Stimulated activated effector memory CD8-positive, alpha-beta T cell treated with anti-CD3 and anti-CD28 coated beads, Interleukin-12 subunit alpha, Interleukin-12 subunit beta, amount 100 ng/mL, for 72 hours (primary cell): ENCODE data around the gene TMED4.
"Not testable (repeated sequence)": the region's sequence is repeated elsewhere in the genome, so short reads cannot be mapped to it uniquely, and the experiment has no call there.

ENCODE experiments used
- ATAC-seq: fragments of 150-1000 bp; cut with Tn5 transposase; 2 replicates; pipeline ENCODE4 v1.10.0; 2021
- DNase-seq, 2 donors: peaks; one replicate each; pipeline ENCODE4 v3.0.0; 2021 to 2022; ENCODE audit warnings: low spot score in 2 of 2
- H3K27ac Mint-ChIP-seq: one replicate; pipeline ENCODE4 v1.8.0; 2022; ENCODE audit warnings: mild to moderate bottlenecking, mixed read lengths
- H3K36me3 Mint-ChIP-seq: one replicate; pipeline ENCODE4 v1.8.0; 2022; ENCODE audit warnings: mild to moderate bottlenecking, mixed read lengths
- H3K4me1 Mint-ChIP-seq: one replicate; pipeline ENCODE4 v1.8.0; 2022; ENCODE audit warnings: mixed read lengths
- H3K4me3 Mint-ChIP-seq: one replicate; pipeline ENCODE4 v1.8.0; 2022; ENCODE audit warnings: mild to moderate bottlenecking, mixed read lengths
- H3K9me3 Mint-ChIP-seq: one replicate; pipeline ENCODE4 v1.8.0; 2022; ENCODE audit warnings: mixed read lengths

Gene TMED4

DNA sequence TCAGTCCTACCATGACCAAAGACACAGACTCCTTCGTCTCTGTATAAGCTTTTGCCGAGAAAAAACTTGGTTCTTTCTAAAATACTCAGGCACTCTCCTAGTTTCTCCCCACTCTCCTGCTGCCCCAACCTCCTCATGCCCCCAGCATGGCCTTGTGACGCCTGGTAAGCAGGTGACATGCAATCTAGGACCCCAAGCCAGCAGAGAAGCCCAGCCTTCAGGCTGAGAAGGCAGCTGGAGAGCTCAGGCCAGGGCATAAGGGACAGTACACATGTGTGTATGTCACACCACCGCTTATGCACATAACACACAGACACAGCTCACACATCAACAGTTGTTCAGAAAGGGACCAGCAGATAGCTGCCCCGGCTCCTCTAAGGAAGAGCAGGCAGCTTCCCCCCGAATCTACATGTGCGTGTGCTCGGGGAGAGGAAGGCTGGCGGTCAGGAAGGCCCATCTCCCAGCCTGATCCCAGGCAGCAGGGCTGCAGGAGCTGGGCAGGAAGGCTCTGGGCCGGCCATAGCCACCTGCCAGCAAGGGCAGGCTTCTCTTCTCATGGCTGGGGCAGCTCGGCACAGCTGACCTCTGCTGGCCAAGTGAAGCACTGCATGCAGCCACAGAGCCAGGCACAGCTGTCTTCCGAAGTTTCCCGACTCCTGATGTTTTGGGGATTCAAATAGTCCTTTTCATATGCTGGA, 16.8 kb downstream of the TMED4 start:
- no peak overlapping the region for H3K4me3 Mint-ChIP-seq
- peaks cover 30% of the 10 kb centered on the region for H3K4me1 Mint-ChIP-seq
- ATAC-seq (peak; percentile 84), DNase-seq (peak; percentile 56 to 83)
- H3K36me3 Mint-ChIP-seq = peaks cover 79% of the 10 kb centered on the region
- no peaks in the 10 kb centered on the region for H3K9me3 Mint-ChIP-seq
- peak overlapping the region; percentile 90 for H3K27ac Mint-ChIP-seq

DNA sequence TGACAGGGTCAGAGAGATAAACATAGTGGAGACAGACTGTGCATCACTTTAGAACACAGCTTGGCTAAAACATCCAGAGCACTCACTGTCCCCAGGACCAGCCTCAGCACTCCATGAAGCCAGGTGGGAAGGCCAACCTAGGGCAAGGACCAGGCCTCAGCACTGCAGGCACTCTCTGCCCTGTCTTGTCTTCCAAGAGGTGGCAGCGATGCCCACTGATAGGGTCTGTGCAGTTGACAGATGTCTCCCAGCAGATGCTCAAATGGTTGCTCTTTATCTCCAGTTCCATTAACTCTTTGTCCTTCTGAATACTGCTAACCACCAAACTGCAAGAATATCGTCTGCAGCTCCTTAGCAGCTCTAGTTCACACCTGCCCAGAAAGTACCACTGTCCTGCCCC, 17.4 kb downstream of the TMED4 start:
- no peak for DNase-seq
- Mint-ChIP-seq H3K4me3 (no peak overlapping the region), H3K9me3 (no peaks in the 10 kb centered on the region), H3K36me3 (peaks cover 72% of the 10 kb centered on the region), H3K4me1 (peaks cover 30% of the 10 kb centered on the region), H3K27ac (no peak overlapping the region)
- ATAC-seq = no peak

DNA sequence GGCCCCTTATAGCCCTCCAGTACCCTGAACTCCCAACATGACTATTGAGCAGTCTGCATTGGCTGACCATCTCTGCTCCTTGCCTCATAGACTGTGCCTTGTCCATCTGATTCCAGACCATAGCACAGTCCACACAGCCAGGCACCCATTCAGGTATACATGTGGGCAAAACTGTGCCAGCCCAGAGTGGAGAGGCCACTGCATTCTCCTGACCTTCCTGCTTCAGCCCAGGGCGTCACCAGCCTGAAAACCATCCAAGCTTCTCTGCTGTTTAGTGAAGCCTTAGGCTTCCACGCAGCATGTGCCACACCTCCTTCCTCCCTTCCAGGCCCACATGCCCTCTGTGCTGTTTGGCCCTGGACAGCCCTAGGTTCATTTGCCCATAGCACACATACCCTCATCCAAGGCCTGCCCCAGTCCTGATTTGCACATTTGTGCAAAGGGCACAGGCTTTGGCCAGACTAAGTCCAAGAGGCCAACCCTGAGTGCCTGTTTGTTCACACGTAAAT, 18.8 kb downstream of the TMED4 start:
- Mint-ChIP-seq H3K4me1 (peaks cover 25% of the 10 kb centered on the region), H3K4me3 (no peak overlapping the region), H3K9me3 (no peaks in the 10 kb centered on the region), H3K27ac (peak overlapping the region; percentile 81), H3K36me3 (peaks cover 58% of the 10 kb centered on the region)
- DNase-seq (no peak), ATAC-seq (no peak)

DNA sequence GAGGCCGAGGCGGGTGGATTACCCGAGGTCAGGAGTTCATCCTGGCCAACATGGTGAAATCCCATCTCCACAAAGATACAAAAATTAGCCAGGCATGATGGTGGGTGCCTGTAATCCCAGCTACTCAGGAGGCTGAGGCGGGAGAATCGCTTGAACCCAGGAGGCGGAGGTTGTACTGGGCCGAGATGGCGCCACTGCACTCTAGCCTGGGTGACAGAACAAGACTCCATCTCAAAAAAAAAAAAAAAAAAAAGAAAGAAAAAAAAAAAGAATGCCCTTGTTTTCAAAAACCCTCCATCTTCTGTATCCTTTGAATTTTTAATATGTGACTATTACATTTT, 19.4 kb downstream of the TMED4 start:
- peaks cover 52% of the 10 kb centered on the region for H3K36me3 Mint-ChIP-seq
- not testable (repeated sequence) for ATAC-seq, DNase-seq, H3K9me3 Mint-ChIP-seq, H3K4me3 Mint-ChIP-seq, H3K27ac Mint-ChIP-seq
- peaks cover 21% of the 10 kb centered on the region for H3K4me1 Mint-ChIP-seq

DNA sequence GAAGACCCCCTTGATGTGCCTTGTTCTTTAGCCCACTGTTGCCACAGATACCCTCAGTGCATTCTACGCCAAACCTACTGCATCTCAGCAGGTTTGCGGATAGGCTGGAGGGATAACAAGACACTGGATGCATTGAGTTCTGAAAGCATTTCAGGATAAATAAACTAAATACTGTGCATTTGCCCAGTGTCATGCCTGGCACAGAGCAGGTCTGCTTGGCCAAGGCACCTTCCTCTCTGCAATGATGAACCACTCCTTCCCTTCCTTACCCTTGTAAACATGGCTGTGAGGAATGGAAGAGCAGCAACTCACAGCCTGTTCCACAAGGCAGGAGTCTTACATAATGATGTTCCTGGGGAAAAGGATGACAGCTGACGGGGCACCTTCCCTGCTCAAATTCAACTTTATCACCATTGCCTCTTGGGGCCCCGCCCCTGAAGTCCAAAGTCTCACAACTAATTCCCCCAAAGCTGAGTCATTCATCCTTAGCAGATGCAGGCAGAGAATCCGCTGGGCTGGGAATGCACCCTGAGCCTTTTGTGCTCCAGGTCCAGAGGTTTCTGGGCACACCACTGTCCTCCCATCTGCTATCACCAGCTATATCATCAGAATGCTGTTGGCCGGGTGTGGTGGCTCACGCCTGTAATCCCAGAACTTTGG, 19.9 kb downstream of the TMED4 start:
- no peak overlapping the region for H3K4me3 Mint-ChIP-seq
- DNase-seq (no peak), ATAC-seq (no peak)
- no peaks in the 10 kb centered on the region for H3K9me3 Mint-ChIP-seq
- H3K4me1 Mint-ChIP-seq = peaks cover 16% of the 10 kb centered on the region
- no peak overlapping the region for H3K27ac Mint-ChIP-seq
- peaks cover 47% of the 10 kb centered on the region for H3K36me3 Mint-ChIP-seq

DNA sequence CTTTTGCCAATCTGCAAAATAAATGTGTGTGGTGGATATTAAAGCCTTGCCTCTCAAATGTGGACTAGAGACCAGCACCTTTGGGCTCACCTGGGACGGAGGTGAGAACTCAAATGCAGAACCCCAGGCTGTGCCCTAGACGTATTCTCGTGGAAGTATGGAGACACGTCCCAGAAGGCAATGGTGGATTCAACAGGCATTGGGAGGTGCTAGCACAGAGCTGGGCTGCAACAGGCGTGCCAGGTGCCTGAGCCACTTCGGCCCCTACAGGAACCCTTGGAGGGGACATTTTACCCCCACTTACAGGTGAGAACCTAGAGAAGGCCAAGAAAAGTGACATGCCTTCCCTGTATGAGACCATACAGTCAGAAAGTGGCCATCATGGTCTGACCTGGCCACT, 20.6 kb downstream of the TMED4 start:
- no peak overlapping the region for H3K4me3 Mint-ChIP-seq
- H3K27ac Mint-ChIP-seq = no peak overlapping the region
- peaks cover 41% of the 10 kb centered on the region for H3K36me3 Mint-ChIP-seq
- ATAC-seq (no peak), DNase-seq (no peak)
- no peaks in the 10 kb centered on the region for H3K9me3 Mint-ChIP-seq
- H3K4me1 Mint-ChIP-seq = peaks cover 10% of the 10 kb centered on the region

DNA sequence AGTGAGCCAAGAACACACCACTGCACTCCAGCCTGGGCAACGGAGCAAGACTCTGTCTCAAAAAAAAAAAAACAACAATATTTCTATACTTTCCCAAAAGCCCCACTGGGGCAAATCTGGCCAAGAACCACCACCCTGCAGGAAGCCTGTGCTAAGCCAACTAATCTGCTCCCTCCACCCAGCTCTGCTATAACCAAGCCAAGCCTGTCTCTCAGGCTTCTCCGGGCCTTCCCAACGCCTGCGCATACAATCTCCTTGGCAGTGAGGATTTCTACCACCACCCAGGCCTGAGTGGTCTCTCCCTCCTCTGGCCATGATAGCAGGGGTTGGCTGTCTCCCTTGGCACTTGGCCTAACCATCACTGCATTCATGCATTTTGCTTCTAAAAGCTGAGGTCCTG, 22.5 kb downstream of the TMED4 start:
- DNase-seq (no peak), ATAC-seq (no peak)

DNA sequence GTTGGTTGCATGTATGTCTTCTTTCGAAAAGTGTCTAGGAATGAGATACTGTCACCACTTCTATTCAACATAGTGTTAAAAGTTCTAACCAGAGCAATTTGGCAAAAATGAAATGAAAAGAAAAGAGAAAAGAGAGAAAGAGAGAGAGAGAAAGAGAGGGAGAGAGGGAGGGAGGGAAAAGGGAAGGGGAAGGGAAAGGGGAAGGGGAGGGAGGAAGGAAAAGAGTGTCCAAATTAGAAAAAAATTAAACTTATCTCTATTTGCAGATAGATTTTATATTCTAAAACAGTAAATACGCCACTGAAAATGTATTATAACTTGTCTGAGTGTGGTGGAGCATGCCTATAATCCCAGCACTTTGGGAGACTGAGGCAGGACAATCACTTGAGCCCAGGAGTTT, 24.5 kb downstream of the TMED4 start:
- no peak overlapping the region for H3K27ac Mint-ChIP-seq
- H3K9me3 Mint-ChIP-seq = no peaks in the 10 kb centered on the region
- no peak for DNase-seq
- H3K36me3 Mint-ChIP-seq = peaks cover 5% of the 10 kb centered on the region
- H3K4me3 Mint-ChIP-seq = no peak overlapping the region
- H3K4me1 Mint-ChIP-seq = no peaks in the 10 kb centered on the region
- ATAC-seq = no peak

More for the DNA sequence above, 22.5 kb downstream of the TMED4 start:
- no peaks in the 10 kb centered on the region for H3K4me1 Mint-ChIP-seq
- peaks cover 22% of the 10 kb centered on the region for H3K36me3 Mint-ChIP-seq
- H3K4me3 Mint-ChIP-seq = no peak overlapping the region
- H3K9me3 Mint-ChIP-seq = no peaks in the 10 kb centered on the region
- peak overlapping the region; percentile 37 for H3K27ac Mint-ChIP-seq

DNA sequence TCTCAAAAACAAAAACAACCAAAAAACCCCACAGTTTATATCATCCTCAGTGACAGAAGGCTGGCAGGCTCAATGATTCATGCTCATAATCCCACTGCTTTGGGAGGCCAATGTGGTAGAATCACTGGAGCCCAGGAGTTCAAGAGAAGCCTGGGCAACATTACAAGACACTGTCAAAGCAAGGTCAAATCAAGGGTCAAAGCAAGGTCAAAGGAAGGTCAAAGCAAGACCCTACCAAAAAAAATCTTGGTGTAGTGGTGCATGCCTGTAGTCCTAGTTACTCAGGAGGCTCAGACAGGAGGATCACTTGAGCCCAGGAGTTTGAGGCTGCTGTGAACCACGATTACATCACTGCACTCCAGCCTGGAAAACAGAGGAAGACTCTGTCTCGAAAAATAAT, 26.7 kb downstream of the TMED4 start:
- Mint-ChIP-seq H3K27ac (no peak overlapping the region), H3K4me1 (no peaks in the 10 kb centered on the region), H3K4me3 (no peak overlapping the region), H3K36me3 (no peaks in the 10 kb centered on the region), H3K9me3 (no peaks in the 10 kb centered on the region)
- DNase-seq (no peak), ATAC-seq (no peak)

DNA sequence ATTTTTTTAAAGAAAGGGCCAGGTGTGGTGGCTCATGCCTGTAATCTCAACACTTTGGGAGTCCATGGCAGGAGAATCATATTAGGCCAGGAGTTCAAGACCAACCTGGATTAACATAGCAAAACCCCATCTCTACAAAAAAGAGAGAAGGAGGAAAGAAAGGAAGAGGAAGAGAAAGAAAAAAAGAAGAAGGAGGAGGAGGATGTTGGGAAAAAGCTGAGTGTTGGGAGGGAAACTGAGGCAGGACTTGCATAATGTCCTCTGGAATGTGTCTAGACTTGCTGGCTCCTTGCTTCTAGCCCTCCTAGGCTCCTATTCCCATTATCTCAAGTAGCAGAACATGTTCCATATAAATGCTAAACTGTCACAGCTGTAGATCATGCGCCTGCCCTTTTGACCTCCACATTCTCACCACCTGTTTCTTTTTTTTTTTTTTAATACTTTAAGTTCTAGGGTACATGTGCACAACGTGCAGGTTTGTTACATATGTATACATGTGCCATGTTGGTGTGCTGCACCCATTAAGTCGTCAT, 29.5 kb downstream of the TMED4 start:
- DNase-seq, H3K4me3 Mint-ChIP-seq, H3K27ac Mint-ChIP-seq, H3K4me1 Mint-ChIP-seq, ATAC-seq, H3K36me3 Mint-ChIP-seq, H3K9me3 Mint-ChIP-seq: not testable (repeated sequence)

DNA sequence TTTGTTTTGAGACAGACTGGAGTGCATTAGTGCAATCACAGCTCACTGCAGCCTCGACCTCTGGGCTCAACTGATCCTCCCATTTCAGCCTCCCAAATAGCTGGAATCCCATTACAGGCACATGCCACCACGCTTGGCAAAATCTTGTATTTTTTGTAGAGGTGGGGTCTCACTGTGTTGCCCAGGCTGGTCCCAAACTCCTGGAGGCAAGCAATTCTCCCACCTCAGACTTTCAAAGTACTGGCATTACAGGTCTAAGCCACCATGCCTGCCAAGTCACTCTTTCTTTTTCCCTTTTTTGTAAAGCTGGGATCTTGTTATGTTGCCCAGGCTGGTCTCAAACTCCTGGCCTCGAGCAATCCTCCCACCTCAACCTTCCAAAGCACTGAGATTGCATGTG, 32.6 kb downstream of the TMED4 start:
- H3K4me3 Mint-ChIP-seq = no peak overlapping the region
- H3K36me3 Mint-ChIP-seq = no peaks in the 10 kb centered on the region
- no peak for DNase-seq
- H3K27ac Mint-ChIP-seq = no peak overlapping the region
- H3K4me1 Mint-ChIP-seq = no peaks in the 10 kb centered on the region
- ATAC-seq = no peak
- H3K9me3 Mint-ChIP-seq = no peaks in the 10 kb centered on the region

DNA sequence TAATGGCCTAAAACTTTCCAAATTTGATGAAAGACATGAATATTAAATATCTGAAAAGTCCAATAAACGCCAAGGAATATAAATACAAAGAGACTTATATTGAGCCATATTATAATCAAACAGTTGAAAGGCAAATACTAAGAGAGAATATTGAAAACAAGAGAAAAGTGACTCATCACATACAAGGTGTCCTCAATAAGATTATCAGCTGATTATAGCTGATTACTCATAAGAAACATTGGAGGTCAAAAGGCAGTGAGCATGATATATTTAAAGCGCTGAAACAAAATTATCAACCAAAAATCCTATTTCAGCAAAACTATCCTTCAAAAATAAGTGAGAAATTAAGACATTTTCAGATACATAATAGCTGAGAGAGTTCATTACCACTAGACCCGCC, 33.1 kb downstream of the TMED4 start:
- Mint-ChIP-seq H3K27ac (no peak overlapping the region), H3K36me3 (no peaks in the 10 kb centered on the region), H3K9me3 (no peaks in the 10 kb centered on the region), H3K4me3 (no peak overlapping the region), H3K4me1 (no peaks in the 10 kb centered on the region)
- ATAC-seq = peak; percentile 54
- DNase-seq = no peak

DNA sequence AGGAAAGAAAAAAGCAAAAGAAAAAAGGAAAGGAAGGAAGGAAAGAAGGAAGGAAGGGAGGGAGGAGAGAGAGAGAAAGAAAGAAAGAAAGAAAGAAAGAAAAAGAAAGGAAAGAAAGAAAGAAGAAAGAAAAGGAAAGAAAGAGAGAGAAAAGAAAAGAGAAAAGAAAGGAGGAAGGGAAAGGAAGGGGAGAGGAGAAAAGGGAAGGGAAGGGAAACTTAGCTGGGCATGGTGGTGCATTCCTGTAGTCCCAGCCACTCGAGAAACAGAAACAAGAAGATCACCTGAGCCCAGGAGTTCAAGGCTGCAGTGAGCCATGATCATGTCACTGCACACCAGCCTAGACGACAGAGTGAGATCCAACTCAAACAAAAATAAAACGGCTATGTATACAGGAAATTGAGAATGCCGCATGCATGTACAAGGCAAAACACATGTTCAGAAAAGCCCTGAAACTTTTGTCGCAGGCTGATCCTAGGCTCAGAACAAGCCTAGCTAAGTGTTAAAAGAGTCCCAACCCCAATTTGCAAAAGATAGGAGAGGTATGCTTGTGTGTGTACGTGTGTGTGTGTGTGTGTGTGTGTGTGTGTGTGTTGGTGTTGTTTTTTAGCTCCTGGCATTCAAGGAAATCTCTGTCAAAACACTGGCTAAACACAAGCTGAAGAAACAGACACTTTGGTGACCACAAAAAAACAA, 34.3 kb downstream of the TMED4 start:
- no peaks in the 10 kb centered on the region for H3K36me3 Mint-ChIP-seq
- ATAC-seq (no peak), DNase-seq (no peak)
- H3K4me1 Mint-ChIP-seq = no peaks in the 10 kb centered on the region
- H3K4me3 Mint-ChIP-seq = no peak overlapping the region
- peak overlapping the region; percentile 17 for H3K27ac Mint-ChIP-seq
- H3K9me3 Mint-ChIP-seq = no peaks in the 10 kb centered on the region

DNA sequence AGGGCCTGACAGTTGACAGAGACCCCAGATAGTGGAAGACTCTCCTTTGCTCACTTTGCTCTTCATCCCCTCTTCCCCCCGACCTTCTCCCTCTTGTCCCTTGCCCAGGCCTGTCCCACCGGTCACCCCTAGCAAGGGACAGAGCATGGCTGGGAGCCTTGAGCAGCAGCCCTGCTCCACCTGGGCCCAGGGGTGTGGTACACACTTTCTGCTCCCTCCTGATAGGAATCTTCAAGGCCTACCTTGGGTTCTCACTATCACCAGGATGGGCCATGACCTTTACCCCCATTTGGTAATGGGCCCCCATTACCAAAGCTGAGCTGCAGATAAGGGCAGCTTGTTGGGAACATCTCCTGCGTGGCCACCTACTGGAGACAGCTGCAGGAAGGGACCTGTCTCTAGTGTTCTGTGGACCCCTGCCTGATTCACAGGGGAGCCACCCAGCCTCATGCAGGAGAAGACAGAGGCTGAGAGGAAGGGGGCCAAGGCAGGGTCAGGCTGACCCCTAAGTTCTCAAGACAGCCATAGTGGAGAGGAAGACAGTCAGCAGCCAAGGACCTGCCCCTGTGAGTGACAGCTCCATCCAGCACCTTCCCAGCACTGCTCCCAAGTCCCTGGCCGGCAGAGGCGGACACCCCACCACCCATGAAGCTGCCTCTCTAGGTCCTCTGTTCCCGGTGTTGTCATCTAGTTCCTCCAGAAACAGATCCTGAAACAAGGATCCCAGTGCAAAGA, 40.0 kb downstream of the TMED4 start:
- Mint-ChIP-seq H3K4me1 (no peaks in the 10 kb centered on the region), H3K27ac (no peak overlapping the region), H3K9me3 (no peaks in the 10 kb centered on the region), H3K36me3 (no peaks in the 10 kb centered on the region), H3K4me3 (no peak overlapping the region)
- DNase-seq = no peak
- no peak for ATAC-seq
